ENCODE results near the gene CEBPG.

Gene CEBPG

DNA sequence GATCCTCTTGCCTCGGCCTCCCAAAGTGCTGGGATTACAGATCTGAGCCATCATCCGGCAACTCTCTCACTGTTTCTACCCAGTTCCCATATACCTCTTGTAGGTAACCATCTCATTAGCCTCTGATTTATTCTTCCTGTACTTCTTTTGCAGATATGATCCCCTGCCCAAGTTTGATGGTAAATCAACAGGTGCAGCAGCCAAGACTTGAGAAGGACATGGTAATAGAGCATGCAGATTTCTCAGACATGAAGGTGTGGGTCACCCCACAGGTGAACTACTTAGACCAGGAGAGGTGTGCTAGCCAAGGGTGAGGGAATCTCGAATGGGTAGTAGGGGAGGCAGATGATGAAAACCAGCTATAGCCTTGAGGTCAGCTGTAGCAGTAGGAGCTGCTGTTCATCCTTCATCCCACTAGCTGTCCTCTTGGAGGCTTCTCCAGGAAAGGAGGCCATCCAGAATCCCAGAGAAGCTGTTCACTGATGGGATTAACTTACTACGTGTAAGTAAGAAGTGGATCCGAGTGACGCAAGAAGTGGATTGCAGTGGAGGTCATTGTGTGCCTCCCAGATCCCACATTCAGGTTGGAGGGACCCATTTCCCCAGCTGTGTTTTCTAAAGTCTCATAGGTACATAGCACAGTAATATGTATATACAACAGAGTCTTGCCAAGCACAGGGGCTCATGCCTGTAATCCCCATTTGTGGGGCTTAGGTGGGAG, 10.8 kb upstream of the CEBPG start:
- no peak for DNase-seq

DNA sequence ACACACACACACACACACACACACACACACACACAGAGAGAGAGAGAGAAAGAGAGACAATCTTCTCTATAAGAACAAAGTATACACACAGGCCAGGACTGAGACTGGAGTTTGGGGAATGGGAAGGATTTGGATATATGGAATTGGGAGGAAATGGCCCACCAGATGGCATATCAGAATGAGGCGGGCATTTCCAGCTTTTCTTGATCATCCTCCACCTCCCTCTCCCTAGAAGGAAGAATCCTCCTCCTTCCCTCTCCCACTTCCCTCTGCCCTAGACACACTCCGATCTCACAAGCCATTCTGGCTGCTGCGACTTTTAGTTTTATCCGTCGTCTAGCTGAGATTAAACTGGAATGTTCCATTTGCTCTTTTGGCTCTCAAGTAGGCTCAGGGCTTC, 10.0 kb upstream of the CEBPG start:
- H3K4me2 ChIP-seq (ENCODE audit: low read depth, low read length): no peak overlapping the region
- no peak overlapping the region for H3K27ac ChIP-seq (ENCODE audit: low read length)
- H3K4me3 ChIP-seq (ENCODE audit: low read length): no peak overlapping the region
- H3K4me1 ChIP-seq (ENCODE audit: low read length): no peaks in the 10 kb centered on the region
- H3K9me2 ChIP-seq (replicated peaks; ENCODE audit: insufficient read depth, low read length): no peaks in the 10 kb centered on the region
- TF ChIP-seq EZH2phosphoT487 (IDR thresholded peaks at IDR 0.05; ENCODE audit: low read length) (no peak), EZH2 (optimal IDR thresholded peaks at IDR 0.05; ENCODE audit: low read depth, low read length) (no peak)
- TF ChIP-seq, protein P1, sequence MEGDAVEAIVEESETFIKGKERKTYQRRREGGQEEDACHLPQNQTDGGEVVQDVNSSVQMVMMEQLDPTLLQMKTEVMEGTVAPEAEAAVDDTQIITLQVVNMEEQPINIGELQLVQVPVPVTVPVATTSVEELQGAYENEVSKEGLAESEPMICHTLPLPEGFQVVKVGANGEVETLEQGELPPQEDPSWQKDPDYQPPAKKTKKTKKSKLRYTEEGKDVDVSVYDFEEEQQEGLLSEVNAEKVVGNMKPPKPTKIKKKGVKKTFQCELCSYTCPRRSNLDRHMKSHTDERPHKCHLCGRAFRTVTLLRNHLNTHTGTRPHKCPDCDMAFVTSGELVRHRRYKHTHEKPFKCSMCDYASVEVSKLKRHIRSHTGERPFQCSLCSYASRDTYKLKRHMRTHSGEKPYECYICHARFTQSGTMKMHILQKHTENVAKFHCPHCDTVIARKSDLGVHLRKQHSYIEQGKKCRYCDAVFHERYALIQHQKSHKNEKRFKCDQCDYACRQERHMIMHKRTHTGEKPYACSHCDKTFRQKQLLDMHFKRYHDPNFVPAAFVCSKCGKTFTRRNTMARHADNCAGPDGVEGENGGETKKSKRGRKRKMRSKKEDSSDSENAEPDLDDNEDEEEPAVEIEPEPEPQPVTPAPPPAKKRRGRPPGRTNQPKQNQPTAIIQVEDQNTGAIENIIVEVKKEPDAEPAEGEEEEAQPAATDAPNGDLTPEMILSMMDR (IDR thresholded peaks at IDR 0.05; ENCODE audit: low read length): no peak
- H2AFZ ChIP-seq (ENCODE audit: low read length): no peak overlapping the region
- H4K20me1 ChIP-seq (ENCODE audit: insufficient read depth, low read length): no peaks in the 10 kb centered on the region
- no peak for DNase-seq
- no peak overlapping the region for H3K9ac ChIP-seq (ENCODE audit: low read length)
- no peaks in the 10 kb centered on the region for H3K79me2 ChIP-seq (ENCODE audit: low read length)
- H3F3A ChIP-seq (ENCODE audit: insufficient read depth, low read length): no peaks in the 10 kb centered on the region
- no peaks in the 10 kb centered on the region for H3K9me3 ChIP-seq (replicated peaks; ENCODE audit: insufficient read depth, low read length)
- peaks cover 40% of the 10 kb centered on the region for H3K27me3 ChIP-seq (replicated peaks; ENCODE audit: insufficient read depth, low read length)
- no peaks in the 10 kb centered on the region for H3K36me3 ChIP-seq (replicated peaks; ENCODE audit: insufficient read depth, low read length)

More for the DNA sequence above, 10.8 kb upstream of the CEBPG start:
- Histone ChIP-seq H3K4me2 (ENCODE audit: low read depth, low read length) (no peak overlapping the region), H3K9me2 (replicated peaks; ENCODE audit: insufficient read depth, low read length) (no peaks in the 10 kb centered on the region), H3K27ac (ENCODE audit: low read length) (no peak overlapping the region), H3K4me1 (ENCODE audit: low read length) (no peaks in the 10 kb centered on the region), H3K27me3 (replicated peaks; ENCODE audit: insufficient read depth, low read length) (peaks cover 40% of the 10 kb centered on the region), H3K9me3 (replicated peaks; ENCODE audit: insufficient read depth, low read length) (no peaks in the 10 kb centered on the region), H2AFZ (ENCODE audit: low read length) (no peak overlapping the region), H3K36me3 (replicated peaks; ENCODE audit: insufficient read depth, low read length) (no peaks in the 10 kb centered on the region), H3K79me2 (ENCODE audit: low read length) (no peaks in the 10 kb centered on the region), H4K20me1 (ENCODE audit: insufficient read depth, low read length) (no peaks in the 10 kb centered on the region), H3F3A (ENCODE audit: insufficient read depth, low read length) (no peaks in the 10 kb centered on the region), H3K9ac (ENCODE audit: low read length) (no peak overlapping the region), H3K4me3 (ENCODE audit: low read length) (no peak overlapping the region)
- no peak for TF ChIP-seq EZH2 (optimal IDR thresholded peaks at IDR 0.05; ENCODE audit: low read depth, low read length)
- TF ChIP-seq EZH2phosphoT487 (IDR thresholded peaks at IDR 0.05; ENCODE audit: low read length): no peak
- TF ChIP-seq, protein P1 (IDR thresholded peaks at IDR 0.05; ENCODE audit: low read length): no peak

- no peak overlapping the region for H3K4me3 ChIP-seq (ENCODE audit: low read length)
- no peak for TF ChIP-seq EZH2 (optimal IDR thresholded peaks at IDR 0.05; ENCODE audit: low read depth, low read length)
- TF ChIP-seq, protein P1 (IDR thresholded peaks at IDR 0.05; ENCODE audit: low read length): no peak
- TF ChIP-seq EZH2phosphoT487 (IDR thresholded peaks at IDR 0.05; ENCODE audit: low read length): no peak
- no peaks in the 10 kb centered on the region for H3K79me2 ChIP-seq (ENCODE audit: low read length)
Measured at GRCh38 chr19:33365691-33366090, 7.8 kb upstream of the CEBPG start.

More at GRCh38 chr19:33365691-33366090, 7.8 kb upstream of the CEBPG start:
- Histone ChIP-seq H3K9me2 (replicated peaks; ENCODE audit: insufficient read depth, low read length) (no peaks in the 10 kb centered on the region), H3F3A (ENCODE audit: insufficient read depth, low read length) (no peaks in the 10 kb centered on the region), H3K36me3 (replicated peaks; ENCODE audit: insufficient read depth, low read length) (no peaks in the 10 kb centered on the region), H2AFZ (ENCODE audit: low read length) (no peak overlapping the region), H3K9ac (ENCODE audit: low read length) (no peak overlapping the region), H3K4me2 (ENCODE audit: low read depth, low read length) (no peak overlapping the region), H3K27ac (ENCODE audit: low read length) (no peak overlapping the region), H3K4me1 (ENCODE audit: low read length) (no peaks in the 10 kb centered on the region), H3K27me3 (replicated peaks; ENCODE audit: insufficient read depth, low read length) (peaks cover 25% of the 10 kb centered on the region), H4K20me1 (ENCODE audit: insufficient read depth, low read length) (no peaks in the 10 kb centered on the region), H3K9me3 (replicated peaks; ENCODE audit: insufficient read depth, low read length) (no peaks in the 10 kb centered on the region)
- no peak for DNase-seq

Data from MM.1S (cell line).